Endothelial cell of umbilical vein (primary cell): ENCODE measurements around the gene CHN1. TPM values are rescaled to one million over a fixed set of nuclear protein-coding genes. Genes with fewer than 3 reads are reported as not detected.

ENCODE experiments used
- BruUV-seq: library from RNA; stranded (reverse); fragments of 400-500 nt; replicated peaks from 2 replicates; lab custom pipeline; 2021; lab: Mats Ljungman, UMichigan
- CTCF ChIA-PET: fragments of 300-600, 350-600 bp; sonication (Branson Sonifier 250); formaldehyde crosslinking; loops from one replicate; lab custom pipeline; 2021; ENCODE audit warnings: antibody characterized with exemption, inconsistent platforms; lab: Charles Lee
- POLR2A ChIA-PET: fragments of 300-600, 350-600 bp; sonication (Branson Sonifier 250); formaldehyde crosslinking; loops from one replicate; lab custom pipeline; 2021; ENCODE audit warnings: antibody characterized with exemption, inconsistent platforms; lab: Charles Lee
- DNase-seq: peaks from one replicate; pipeline ENCODE4 v3.0.0-alpha.2; 2011; ENCODE audit warnings: low read depth, low spot score
- FAIRE-seq: peaks from 2 replicates; lab custom pipeline; 2011; peaks lifted over from hg19 to GRCh38; lab: Jason Lieb, UNC
- H2AFZ ChIP-seq: 2 replicates; pipeline ENCODE4 v1.6.0; 2012; ENCODE audit warnings: low read depth, low read length, control low read depth, inconsistent platforms
- H3K27ac ChIP-seq: 2 replicates; pipeline ENCODE4 v1.5.1; 2011; ENCODE audit warnings: low read depth, mild to moderate bottlenecking, control low read depth, low read length, moderate library complexity; ENCODE audit not compliant: insufficient read depth
- H3K27me3 ChIP-seq, 2 experiments: 2 replicates each; pipeline versions ENCODE4 v1.6.0 to v1.6.1; 2011; ENCODE audit warnings: low read length in 2 of 2, mixed read lengths in 1 of 2; ENCODE audit not compliant: control insufficient read depth in 2 of 2, insufficient read depth in 2 of 2
- H3K36me3 ChIP-seq, 2 experiments: 2 replicates in 1 of 2; 3 replicates in 1 of 2; pipeline ENCODE4 v1.5.1; 2011; ENCODE audit warnings: low read length in 2 of 2, mild to moderate bottlenecking in 1 of 2, moderate library complexity in 1 of 2; ENCODE audit not compliant: control insufficient read depth in 2 of 2, insufficient read depth in 2 of 2; ENCODE audit errors: extremely low read depth in 1 of 2
- H3K4me1 ChIP-seq: 3 replicates; pipeline ENCODE4 v1.5.1; 2011; ENCODE audit warnings: mild to moderate bottlenecking, low read length; ENCODE audit not compliant: control insufficient read depth, insufficient read depth; ENCODE audit errors: extremely low read depth
- H3K4me2 ChIP-seq: 2 replicates; pipeline ENCODE4 v1.6.1; 2011; ENCODE audit warnings: low read length, control low read depth, mixed read lengths; ENCODE audit not compliant: insufficient read depth
- H3K4me3 ChIP-seq, 3 experiments: fragments of 200-600 bp in 1 of 3; sonication (generic), shearing (Covaris generic) in 1 of 3; replicated peaks in 1 of 3; 2 replicates each; pipeline ENCODE4 v1.5.1; 2011 to 2016; ENCODE audit warnings: control low read depth in 3 of 3, low read length in 3 of 3, mild to moderate bottlenecking in 2 of 3, inconsistent platforms in 1 of 3, low read depth in 1 of 3, moderate library complexity in 1 of 3; ENCODE audit not compliant: insufficient read depth in 1 of 3
- H3K79me2 ChIP-seq: 2 replicates; pipeline ENCODE4 v1.6.0; 2012; ENCODE audit warnings: low read length, inconsistent platforms; ENCODE audit not compliant: control insufficient read depth, insufficient read depth
- H3K9ac ChIP-seq: replicated peaks from 2 replicates; pipeline ENCODE3; 2011; ENCODE audit warnings: low read length, control low read depth; ENCODE audit not compliant: insufficient read depth; ENCODE audit errors: extremely low read depth
- H3K9me1 ChIP-seq: replicated peaks from 3 replicates; pipeline ENCODE4 v1.6.0; 2011; ENCODE audit warnings: mild to moderate bottlenecking, low read length; ENCODE audit not compliant: control insufficient read depth, insufficient read depth; ENCODE audit errors: extremely low read depth
- H3K9me3 ChIP-seq: replicated peaks from 2 replicates; pipeline ENCODE4 v1.5.1; 2012; ENCODE audit warnings: low read length, inconsistent platforms; ENCODE audit not compliant: control insufficient read depth, insufficient read depth
- H4K20me1 ChIP-seq: replicated peaks from 2 replicates; pipeline ENCODE3; 2011; ENCODE audit warnings: mild to moderate bottlenecking, low read length; ENCODE audit not compliant: control insufficient read depth, insufficient read depth; ENCODE audit errors: extremely low read depth
- CTCF ChIP-seq, 2 donors: IDR thresholded peaks; 1 replicate in 1 of 2; 2 replicates in 1 of 2; pipeline ENCODE4 v1.5.1; 2011; ENCODE audit warnings: low read length in 2 of 2, mild to moderate bottlenecking in 2 of 2, moderate library complexity in 2 of 2, control low read depth in 1 of 2, inconsistent platforms in 1 of 2, low read depth in 1 of 2; ENCODE audit not compliant: insufficient read depth in 1 of 2; ENCODE audit errors: extremely low read depth in 1 of 2
- EZH2 ChIP-seq: IDR thresholded peaks from 2 replicates; pipeline ENCODE4 v1.6.1; 2012; ENCODE audit warnings: borderline replicate concordance, low read depth, mild to moderate bottlenecking, moderate library complexity, low read length, inconsistent platforms; ENCODE audit not compliant: severe bottlenecking
- FOS ChIP-seq: IDR thresholded peaks from 2 replicates; pipeline ENCODE4 v1.6.1; 2011; ENCODE audit warnings: mild to moderate bottlenecking, low read length, moderate library complexity, borderline replicate concordance; ENCODE audit not compliant: insufficient read depth
- GATA2 ChIP-seq: IDR thresholded peaks from 2 replicates; pipeline ENCODE4 v1.7.0; 2011; ENCODE audit warnings: low read depth, mild to moderate bottlenecking, moderate library complexity, mixed read lengths, low read length; ENCODE audit not compliant: insufficient read length, insufficient read depth
- JUN ChIP-seq: IDR thresholded peaks from 2 replicates; pipeline ENCODE4 v1.6.1; 2011; ENCODE audit warnings: borderline replicate concordance, low read depth; ENCODE audit not compliant: insufficient read length, insufficient read depth
- MAX ChIP-seq: IDR thresholded peaks from 2 replicates; pipeline ENCODE4 v1.6.1; 2011; ENCODE audit not compliant: insufficient read depth, insufficient read length
- MYC ChIP-seq: IDR thresholded peaks from one replicate; pipeline ENCODE4 v1.6.1; 2011; ENCODE audit warnings: mild to moderate bottlenecking, low read depth, low read length
- POLR2A ChIP-seq: IDR thresholded peaks from 2 replicates; pipeline ENCODE4 v1.6.1; 2012; ENCODE audit warnings: low read depth, mild to moderate bottlenecking, control low read depth, low read length
- POLR2AphosphoS5 ChIP-seq: IDR thresholded peaks from 2 replicates; pipeline ENCODE4 v1.6.1; 2012; ENCODE audit warnings: low read depth, mild to moderate bottlenecking, control low read depth, low read length, moderate library complexity; ENCODE audit not compliant: insufficient read depth
- dilution Hi-C: fragments of 300-500 bp; cut with MboI; formaldehyde crosslinking; loops from one replicate; pipeline ENCODE4 v1.15.0; 2019; ENCODE audit warnings: low sequenced_read_pairs; ENCODE audit not compliant: extremely low pct_ligation_motif_present
- intact Hi-C: fragments of 100-400 bp; cut with micrococcal nuclease; formaldehyde crosslinking; loops from one replicate; pipeline ENCODE4 v1.10.0; 2022
- polyA plus RNA-seq, 4 experiments: library from polyadenylated mRNA; depleted of rRNA in 3 of 4; stranded (reverse) in 3 of 4; unstranded in 1 of 4; fragments of >200 nt; gene quantifications; 2 replicates each; pipeline versions ENCODE4 v1.2.1 to v1.2.3, GENCODE V29; 2011 to 2012; ENCODE audit warnings: missing spikeins in 1 of 4
- total RNA-seq: library from RNA; stranded (reverse); gene quantifications from 2 replicates; pipeline ENCODE4 v1.2.3, GENCODE V29; 2021

Gene CHN1
- total and polyA plus RNA-seq, 2 donors (not counting 3 experiments of a cell fraction or from before 2014, with no cell fraction given): 23.3 to 24.9 TPM

GRCh38 chr2:174931724-174932123 lies 73.5 kb downstream of the CHN1 start:
- no peak overlapping the region for H2AFZ ChIP-seq

GRCh38 chr2:174929786-174930185 lies 75.4 kb downstream of the CHN1 start:
- Histone ChIP-seq H3K9ac (no peak overlapping the region), H3K4me1 (no peaks in the 10 kb centered on the region), H3K27me3 (no peaks in the 10 kb centered on the region), H2AFZ (no peak overlapping the region), H3K9me3 (no peaks in the 10 kb centered on the region), H3K79me2 (no peaks in the 10 kb centered on the region), H3K9me1 (no peaks in the 10 kb centered on the region), H3K4me3 (no peak overlapping the region), H3K36me3 (no peaks in the 10 kb centered on the region), H3K4me2 (no peak overlapping the region), H3K27ac (no peak overlapping the region), H4K20me1 (no peaks in the 10 kb centered on the region)
- FAIRE-seq (no peak), DNase-seq (no peak)
- CTCF ChIA-PET: no interaction called here
- POLR2A ChIA-PET: no interaction called here
- BruUV-seq: no TSS peak
- TF ChIP-seq MYC (no peak), POLR2A (no peak), CTCF (IDR thresholded peaks at IDR 0.05; ENCODE audit: extremely low read depth in 1 of 2, insufficient read depth in 1 of 2, low read depth in 1 of 2, low read length in 2 of 2) (no peak), POLR2AphosphoS5 (no peak), MAX (no peak), FOS (no peak), EZH2 (no peak), JUN (no peak), GATA2 (no peak)
- dilution Hi-C loops (no loop called here), intact Hi-C loops (no loop called here)

More at GRCh38 chr2:174931724-174932123, 73.5 kb downstream of the CHN1 start:
- ChIA-PET POLR2A (no interaction called here), CTCF (no interaction called here)
- H3K9ac ChIP-seq: no peak overlapping the region
- no peaks in the 10 kb centered on the region for H3K4me1 ChIP-seq
- FAIRE-seq: no peak
- no peak for DNase-seq
- intact Hi-C loops (no loop called here), dilution Hi-C loops (no loop called here)
- H3K4me3 ChIP-seq: no peak overlapping the region
- no peaks in the 10 kb centered on the region for H3K9me1 ChIP-seq
- no peaks in the 10 kb centered on the region for H3K9me3 ChIP-seq
- no peaks in the 10 kb centered on the region for H3K79me2 ChIP-seq
- no peaks in the 10 kb centered on the region for H3K36me3 ChIP-seq
- no peak for TF ChIP-seq EZH2
- TF ChIP-seq JUN: no peak
- TF ChIP-seq FOS: no peak
- no peak for TF ChIP-seq GATA2
- no peak for TF ChIP-seq POLR2AphosphoS5
- no peak for TF ChIP-seq MAX
- no peak for TF ChIP-seq MYC
- TF ChIP-seq POLR2A: no peak
- no peak overlapping the region for H3K4me2 ChIP-seq
- H3K27me3 ChIP-seq: no peaks in the 10 kb centered on the region
- no TSS peak for BruUV-seq
- no peaks in the 10 kb centered on the region for H4K20me1 ChIP-seq
- no peak overlapping the region for H3K27ac ChIP-seq
